ENCODE data around the gene BTG1.
A peak's percentile ranks its signal among the peaks of the same experiment; 100 is the strongest.
"Not testable (repeated sequence)": the region's sequence is repeated elsewhere in the genome, so short reads cannot be mapped to it uniquely, and the experiment has no call there.

The BTG1 gene

DNA sequence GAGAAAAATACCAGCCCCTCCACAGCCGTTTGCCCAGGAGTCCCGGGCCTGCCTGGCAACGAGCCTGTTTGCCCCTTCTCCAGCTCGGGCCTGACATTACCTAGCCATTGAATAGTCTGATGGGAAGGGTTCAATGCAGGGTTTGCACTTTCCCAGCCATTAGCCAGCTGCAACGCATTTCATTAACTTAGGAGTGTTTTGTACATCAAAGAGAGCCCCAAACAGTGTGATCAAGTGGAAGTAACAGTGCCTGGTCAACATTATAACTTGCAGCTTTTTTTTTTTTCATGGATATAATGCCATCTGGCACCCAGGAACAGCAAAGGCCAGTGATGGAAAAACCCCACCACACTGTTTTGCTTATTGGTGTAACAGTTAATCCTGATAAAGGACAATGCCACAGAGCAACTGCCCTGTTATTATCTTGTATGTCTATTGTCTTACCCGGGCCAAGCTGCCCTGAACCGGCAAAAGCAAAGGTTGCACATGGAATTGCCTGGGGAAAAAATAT is 38.0 kb downstream of the BTG1 start:
- Histone ChIP-seq H3K4me1 (ENCODE audit: control insufficient read depth in 5 of 5, insufficient read depth in 5 of 5, low read length in 5 of 5) (peaks cover 3 to 26% (median 15%) of the 10 kb centered on the region in 5 donors), H3K9me3 (ENCODE audit: control insufficient read depth in 5 of 5, low read length in 5 of 5) (no peaks in the 10 kb centered on the region), H3K27ac (ENCODE audit: low read depth, low read length) (peak overlapping the region; percentile 77), H3K9ac (ENCODE audit: low read length in 5 of 5) (no peak overlapping the region), H3K36me3 (ENCODE audit: control insufficient read depth in 5 of 5, insufficient read depth in 5 of 5, low read length in 5 of 5) (no peaks in the 10 kb centered on the region), H3K4me3 (ENCODE audit: low read depth in 1 of 5, low read length in 5 of 5) (no peak overlapping the region), H3K27me3 (ENCODE audit: control insufficient read depth in 5 of 5, insufficient read depth in 4 of 5, low read length in 5 of 5) (no peaks in the 10 kb centered on the region)

DNA sequence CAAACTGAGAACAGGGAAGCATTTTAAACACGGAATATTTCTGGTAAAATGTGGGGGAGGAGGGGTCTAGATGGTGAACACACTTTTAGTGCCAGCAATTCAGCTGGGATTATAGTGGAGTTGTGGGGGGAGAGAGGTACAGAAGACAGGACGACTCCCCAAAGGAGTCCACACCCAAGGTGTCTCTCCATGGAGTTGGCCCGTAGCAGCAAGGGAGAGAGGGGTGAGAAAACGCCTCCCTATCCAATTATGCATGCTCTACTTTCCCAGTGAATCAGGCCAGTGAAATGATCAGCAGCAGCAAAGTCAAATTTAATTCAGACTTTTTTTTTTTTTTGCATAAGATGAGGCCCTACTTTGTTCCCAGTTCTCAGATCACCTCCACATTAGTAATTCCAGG is 38.6 kb downstream of the BTG1 start:
- no peak overlapping the region for H3K27ac ChIP-seq (ENCODE audit: low read depth, low read length)
- H3K27me3 ChIP-seq (ENCODE audit: control insufficient read depth in 5 of 5, insufficient read depth in 4 of 5, low read length in 5 of 5), result no peaks in the 10 kb centered on the region
- H3K9me3 ChIP-seq (ENCODE audit: control insufficient read depth in 5 of 5, low read length in 5 of 5), result no peaks in the 10 kb centered on the region
- H3K4me3 ChIP-seq (ENCODE audit: low read depth in 1 of 5, low read length in 5 of 5), result no peak overlapping the region
- H3K36me3 ChIP-seq (ENCODE audit: control insufficient read depth in 5 of 5, insufficient read depth in 5 of 5, low read length in 5 of 5), result no peaks in the 10 kb centered on the region
- H3K9ac ChIP-seq (ENCODE audit: low read length in 5 of 5), result no peak overlapping the region
- H3K4me1 ChIP-seq (ENCODE audit: control insufficient read depth in 5 of 5, insufficient read depth in 5 of 5, low read length in 5 of 5), result peaks cover 3 to 26% (median 15%) of the 10 kb centered on the region in 5 donors

DNA sequence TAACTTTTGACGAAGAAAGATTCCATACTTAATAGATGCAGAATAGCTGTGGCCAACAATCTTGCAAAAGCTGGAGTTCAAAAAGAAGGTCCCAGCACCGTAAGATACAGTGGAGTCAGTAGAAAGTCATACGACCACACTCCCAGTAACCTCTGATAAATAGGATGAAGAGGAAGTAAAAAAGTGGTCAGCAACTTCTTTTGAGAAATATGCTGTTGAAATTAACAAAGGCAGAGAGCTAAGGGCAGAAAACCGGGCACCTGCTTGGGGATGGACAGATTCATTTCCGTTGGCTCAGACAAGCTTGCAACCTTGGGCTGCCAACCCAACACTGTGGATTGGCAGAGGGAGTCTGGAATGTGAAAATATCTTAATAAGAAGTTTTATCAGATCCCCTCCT is 40.0 kb downstream of the BTG1 start:
- Histone ChIP-seq H3K9me3 (ENCODE audit: control insufficient read depth in 5 of 5, low read length in 5 of 5) (no peaks in the 10 kb centered on the region), H3K9ac (ENCODE audit: low read length in 5 of 5) (no peak overlapping the region), H3K27me3 (ENCODE audit: control insufficient read depth in 5 of 5, insufficient read depth in 4 of 5, low read length in 5 of 5) (no peaks in the 10 kb centered on the region), H3K4me3 (ENCODE audit: low read depth in 1 of 5, low read length in 5 of 5) (no peak overlapping the region), H3K27ac (ENCODE audit: low read depth, low read length) (no peak overlapping the region), H3K36me3 (ENCODE audit: control insufficient read depth in 5 of 5, insufficient read depth in 5 of 5, low read length in 5 of 5) (no peaks in the 10 kb centered on the region), H3K4me1 (ENCODE audit: control insufficient read depth in 5 of 5, insufficient read depth in 5 of 5, low read length in 5 of 5) (peaks cover 3 to 26% (median 15%) of the 10 kb centered on the region in 5 donors)

DNA sequence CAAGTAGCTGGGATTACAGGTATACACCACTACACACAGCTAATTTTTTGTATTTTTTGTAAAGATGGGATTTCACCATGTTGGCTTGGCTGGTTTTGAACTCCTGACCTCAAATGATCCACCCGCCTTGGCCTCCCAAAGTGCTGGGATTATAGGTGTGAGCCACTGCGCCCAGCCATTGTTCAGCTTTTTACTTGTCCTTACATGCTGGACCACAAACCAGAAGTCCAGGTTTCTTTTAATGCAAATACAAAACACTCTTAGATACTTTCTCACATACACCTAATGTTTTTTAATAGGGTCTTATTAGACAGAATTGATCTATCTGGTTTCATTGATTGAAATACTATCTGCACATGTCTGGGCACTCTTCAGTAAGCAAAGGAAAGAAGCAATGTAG is 40.5 kb downstream of the BTG1 start:
- Histone ChIP-seq H3K9me3 (ENCODE audit: control insufficient read depth in 5 of 5, low read length in 5 of 5) (no peaks in the 10 kb centered on the region), H3K27ac (ENCODE audit: low read depth, low read length) (no peak overlapping the region), H3K4me3 (ENCODE audit: low read depth in 1 of 5, low read length in 5 of 5) (no peak overlapping the region)

DNA sequence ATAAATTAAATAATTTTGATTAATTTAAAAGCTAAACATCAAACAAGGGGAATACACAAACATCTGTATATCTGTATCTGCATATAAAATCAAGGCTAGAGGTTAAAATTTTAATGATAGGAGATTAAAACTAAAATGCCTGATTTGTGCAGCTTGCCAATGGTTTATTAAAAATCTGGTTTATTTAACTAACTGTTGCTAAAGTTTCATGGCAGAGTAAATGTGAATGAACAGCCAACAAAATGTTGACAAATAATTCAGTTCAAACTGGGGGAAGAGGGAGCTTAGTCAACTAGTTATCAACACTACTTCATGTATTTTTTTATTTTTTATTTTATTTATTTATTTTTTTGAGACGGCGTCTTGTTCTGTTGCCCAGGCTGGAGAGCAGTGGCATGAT is 43.0 kb downstream of the BTG1 start:
- H3K27ac ChIP-seq (ENCODE audit: low read depth, low read length), result no peak overlapping the region
- H3K4me1 ChIP-seq (ENCODE audit: control insufficient read depth in 5 of 5, insufficient read depth in 5 of 5, low read length in 5 of 5), result peaks cover 0 to 3% (median under 1%) of the 10 kb centered on the region in 5 donors
- no peaks in the 10 kb centered on the region for H3K9me3 ChIP-seq (ENCODE audit: control insufficient read depth in 5 of 5, low read length in 5 of 5)
- no peaks in the 10 kb centered on the region for H3K27me3 ChIP-seq (ENCODE audit: control insufficient read depth in 5 of 5, insufficient read depth in 4 of 5, low read length in 5 of 5)
- H3K4me3 ChIP-seq (ENCODE audit: low read depth in 1 of 5, low read length in 5 of 5), result no peak overlapping the region
- no peak overlapping the region for H3K9ac ChIP-seq (ENCODE audit: low read length in 5 of 5)
- H3K36me3 ChIP-seq (ENCODE audit: control insufficient read depth in 5 of 5, insufficient read depth in 5 of 5, low read length in 5 of 5), result no peaks in the 10 kb centered on the region

More for the DNA sequence above, 40.5 kb downstream of the BTG1 start:
- H3K4me1 ChIP-seq (ENCODE audit: control insufficient read depth in 5 of 5, insufficient read depth in 5 of 5, low read length in 5 of 5), result peaks cover 3 to 24% (median 15%) of the 10 kb centered on the region in 5 donors
- H3K27me3 ChIP-seq (ENCODE audit: control insufficient read depth in 5 of 5, insufficient read depth in 4 of 5, low read length in 5 of 5), result no peaks in the 10 kb centered on the region
- H3K9ac ChIP-seq (ENCODE audit: low read length in 5 of 5), result no peak overlapping the region
- H3K36me3 ChIP-seq (ENCODE audit: control insufficient read depth in 5 of 5, insufficient read depth in 5 of 5, low read length in 5 of 5), result no peaks in the 10 kb centered on the region

DNA sequence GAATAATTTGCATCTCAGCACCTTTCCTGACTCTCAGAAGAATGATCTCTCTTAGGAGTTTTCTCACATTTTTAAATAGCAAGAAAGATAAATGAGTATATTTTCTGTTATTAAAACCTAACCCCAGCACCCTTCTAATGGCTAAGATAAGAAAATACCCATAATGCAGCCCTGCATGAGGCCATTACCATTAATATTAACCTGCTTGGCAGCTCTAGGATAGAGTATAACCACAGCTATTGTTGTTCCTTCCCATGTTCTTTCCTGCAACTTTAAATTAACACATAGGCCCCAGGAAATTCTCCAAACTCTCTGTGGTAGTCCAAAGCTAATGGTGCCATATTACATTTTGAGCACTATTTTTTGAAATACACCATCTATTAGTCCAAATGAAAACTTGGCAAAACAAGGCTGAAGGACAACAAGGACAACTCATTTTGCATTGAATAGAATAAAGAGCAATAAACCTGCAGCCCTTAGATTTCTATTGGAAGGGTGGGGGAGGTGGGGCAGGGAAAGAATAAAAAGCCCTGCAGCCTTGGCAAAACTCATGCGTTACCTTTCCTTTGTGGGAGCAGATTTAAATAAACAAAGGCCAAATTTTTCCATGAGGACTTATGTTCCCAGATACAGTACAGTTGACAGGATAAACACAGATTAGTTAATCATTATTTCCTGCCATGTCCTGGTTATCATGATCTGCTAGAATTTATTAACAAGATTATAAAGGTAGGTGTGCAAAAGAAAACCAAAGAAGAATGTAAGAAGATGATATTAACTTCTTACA is 46.9 kb downstream of the BTG1 start:
- H3K4me1 ChIP-seq (ENCODE audit: control insufficient read depth in 5 of 5, insufficient read depth in 5 of 5, low read length in 5 of 5), result no peaks in the 10 kb centered on the region
- no peaks in the 10 kb centered on the region for H3K9me3 ChIP-seq (ENCODE audit: control insufficient read depth in 5 of 5, low read length in 5 of 5)
- no peak overlapping the region for H3K27ac ChIP-seq (ENCODE audit: low read depth, low read length)
- no peak overlapping the region for H3K4me3 ChIP-seq (ENCODE audit: low read depth in 1 of 5, low read length in 5 of 5)
- no peaks in the 10 kb centered on the region for H3K36me3 ChIP-seq (ENCODE audit: control insufficient read depth in 5 of 5, insufficient read depth in 5 of 5, low read length in 5 of 5)
- no peak overlapping the region for H3K9ac ChIP-seq (ENCODE audit: low read length in 5 of 5)
- H3K27me3 ChIP-seq (ENCODE audit: control insufficient read depth in 5 of 5, insufficient read depth in 4 of 5, low read length in 5 of 5), result no peaks in the 10 kb centered on the region

DNA sequence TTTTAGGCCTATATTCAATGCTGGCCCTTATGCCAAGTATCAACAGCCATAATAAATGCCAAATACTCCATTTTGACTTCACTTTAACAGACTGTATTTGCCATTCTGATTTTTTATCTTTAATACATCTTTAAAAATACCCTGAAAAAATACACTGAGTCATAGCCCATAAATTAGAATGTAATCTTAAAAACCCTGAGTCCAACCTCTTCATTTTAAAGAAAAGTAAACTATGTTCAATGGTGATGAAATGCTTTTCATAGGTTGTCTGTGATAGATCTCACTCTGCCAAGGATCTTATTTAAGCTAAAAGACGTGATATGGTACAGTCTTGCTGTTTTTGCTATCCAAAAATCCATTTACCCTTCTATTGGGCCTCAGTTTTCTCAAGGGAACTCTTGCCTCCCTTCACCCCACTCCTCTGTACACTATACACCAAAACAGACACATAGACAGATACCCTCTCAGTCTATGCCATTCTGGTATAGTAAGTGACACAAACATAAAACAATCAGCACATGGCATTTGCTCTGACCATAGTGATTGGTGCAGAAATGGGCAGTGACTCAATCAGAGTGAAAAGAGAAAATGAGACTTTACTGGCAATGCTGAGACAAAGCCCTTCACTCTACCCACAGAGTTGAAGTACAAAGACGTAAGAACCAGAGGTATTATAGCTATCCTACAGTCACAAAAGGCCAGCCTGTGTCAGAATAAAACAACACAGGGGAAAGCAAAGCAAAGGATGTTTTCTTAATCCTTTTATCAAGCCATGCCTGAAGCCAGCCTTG is 49.1 kb downstream of the BTG1 start:
- Histone ChIP-seq H3K4me1 (ENCODE audit: control insufficient read depth in 5 of 5, insufficient read depth in 5 of 5, low read length in 5 of 5) (no peaks in the 10 kb centered on the region), H3K9ac (ENCODE audit: low read length in 5 of 5) (no peak overlapping the region), H3K9me3 (ENCODE audit: control insufficient read depth in 5 of 5, low read length in 5 of 5) (no peaks in the 10 kb centered on the region), H3K27me3 (ENCODE audit: control insufficient read depth in 5 of 5, insufficient read depth in 4 of 5, low read length in 5 of 5) (no peaks in the 10 kb centered on the region), H3K27ac (ENCODE audit: low read depth, low read length) (no peak overlapping the region), H3K4me3 (ENCODE audit: low read depth in 1 of 5, low read length in 5 of 5) (no peak overlapping the region), H3K36me3 (ENCODE audit: control insufficient read depth in 5 of 5, insufficient read depth in 5 of 5, low read length in 5 of 5) (no peaks in the 10 kb centered on the region)

DNA sequence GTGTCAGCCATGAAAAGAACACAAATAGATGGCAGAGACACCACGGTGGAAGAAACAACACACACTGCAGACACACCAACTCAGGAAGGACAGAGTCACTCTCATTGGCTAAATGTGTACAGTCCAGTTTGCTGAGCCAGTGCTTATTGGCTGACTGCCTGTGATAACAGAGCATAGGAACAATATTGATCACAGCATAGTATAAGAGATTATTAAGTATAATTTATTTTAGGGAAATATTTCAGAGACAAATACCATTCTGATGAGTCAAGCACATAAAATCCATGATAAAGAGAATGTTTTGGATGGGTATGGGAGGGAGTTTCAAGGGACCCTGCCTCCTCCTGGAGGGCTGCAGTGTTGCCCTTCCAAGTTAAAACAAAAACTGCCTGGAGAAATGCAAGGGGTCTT is 50.9 kb downstream of the BTG1 start:
- Histone ChIP-seq H3K4me3 (ENCODE audit: low read depth in 1 of 5, low read length in 5 of 5) (no peak overlapping the region), H3K36me3 (ENCODE audit: control insufficient read depth in 5 of 5, insufficient read depth in 5 of 5, low read length in 5 of 5) (no peaks in the 10 kb centered on the region), H3K27ac (ENCODE audit: low read depth, low read length) (no peak overlapping the region), H3K27me3 (ENCODE audit: control insufficient read depth in 5 of 5, insufficient read depth in 4 of 5, low read length in 5 of 5) (no peaks in the 10 kb centered on the region), H3K4me1 (ENCODE audit: control insufficient read depth in 5 of 5, insufficient read depth in 5 of 5, low read length in 5 of 5) (peaks cover 0 to 2% (median 0%) of the 10 kb centered on the region in 5 donors), H3K9ac (ENCODE audit: low read length in 5 of 5) (no peak overlapping the region), H3K9me3 (ENCODE audit: control insufficient read depth in 5 of 5, low read length in 5 of 5) (no peaks in the 10 kb centered on the region)

DNA sequence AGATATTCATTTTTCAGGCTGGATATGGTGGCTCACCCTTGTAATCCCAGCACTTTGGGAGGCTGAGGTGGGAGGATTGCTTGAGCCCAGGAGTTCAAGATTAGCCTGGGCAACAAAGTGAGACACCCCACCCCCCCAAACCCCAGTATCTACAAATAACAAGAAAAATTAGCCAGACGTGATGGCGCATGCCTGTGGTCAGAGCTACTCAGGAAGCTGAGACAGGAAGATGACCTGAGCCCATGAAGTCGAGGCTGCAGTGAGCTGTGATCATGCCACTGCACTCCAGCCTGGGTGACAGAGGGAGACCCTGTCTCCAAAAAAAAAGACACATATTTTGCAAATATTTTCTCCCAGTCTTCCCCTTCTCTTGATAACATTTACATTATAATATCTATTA is 51.3 kb downstream of the BTG1 start:
- not testable (repeated sequence) for H3K27ac ChIP-seq (ENCODE audit: low read depth, low read length); H3K9ac ChIP-seq (ENCODE audit: low read length in 5 of 5); H3K9me3 ChIP-seq (ENCODE audit: control insufficient read depth in 5 of 5, low read length in 5 of 5); H3K4me1 ChIP-seq (ENCODE audit: control insufficient read depth in 5 of 5, insufficient read depth in 5 of 5, low read length in 5 of 5); H3K27me3 ChIP-seq (ENCODE audit: control insufficient read depth in 5 of 5, insufficient read depth in 4 of 5, low read length in 5 of 5); H3K4me3 ChIP-seq (ENCODE audit: low read depth in 1 of 5, low read length in 5 of 5); H3K36me3 ChIP-seq (ENCODE audit: control insufficient read depth in 5 of 5, insufficient read depth in 5 of 5, low read length in 5 of 5)

Data from subcutaneous abdominal adipose tissue (tissue), 5 donors.